Vagina (tissue), 2 donors: ENCODE results near the gene PIP4K2C.

Source experiments
- CTCF ChIP-seq, 3 experiments: fragments of 450-650 bp in 2 of 3; fragments of 200-600 bp in 1 of 3; sonication (generic) in 1 of 3; IDR thresholded peaks; one replicate each; pipeline ENCODE4 v1.5.1; 2017 to 2019; ENCODE audit warnings: antibody characterized with exemption in 3 of 3, mild to moderate bottlenecking in 2 of 3, moderate library complexity in 2 of 3
- POLR2A ChIP-seq, 2 donors: fragments of 450-650 bp; IDR thresholded peaks; one replicate each; pipeline ENCODE4 v1.6.1; 2017; ENCODE audit warnings: antibody characterized with exemption in 2 of 2, mild to moderate bottlenecking in 2 of 2, moderate library complexity in 2 of 2
- POLR2AphosphoS5 ChIP-seq, 2 donors: sonication (generic); formaldehyde crosslinking; IDR thresholded peaks; one replicate each; pipeline ENCODE4 v1.9.0; 2017; ENCODE audit warnings: antibody characterized with exemption in 2 of 2, mild to moderate bottlenecking in 2 of 2, low read depth in 1 of 2; ENCODE audit not compliant: insufficient read depth in 1 of 2

DNA sequence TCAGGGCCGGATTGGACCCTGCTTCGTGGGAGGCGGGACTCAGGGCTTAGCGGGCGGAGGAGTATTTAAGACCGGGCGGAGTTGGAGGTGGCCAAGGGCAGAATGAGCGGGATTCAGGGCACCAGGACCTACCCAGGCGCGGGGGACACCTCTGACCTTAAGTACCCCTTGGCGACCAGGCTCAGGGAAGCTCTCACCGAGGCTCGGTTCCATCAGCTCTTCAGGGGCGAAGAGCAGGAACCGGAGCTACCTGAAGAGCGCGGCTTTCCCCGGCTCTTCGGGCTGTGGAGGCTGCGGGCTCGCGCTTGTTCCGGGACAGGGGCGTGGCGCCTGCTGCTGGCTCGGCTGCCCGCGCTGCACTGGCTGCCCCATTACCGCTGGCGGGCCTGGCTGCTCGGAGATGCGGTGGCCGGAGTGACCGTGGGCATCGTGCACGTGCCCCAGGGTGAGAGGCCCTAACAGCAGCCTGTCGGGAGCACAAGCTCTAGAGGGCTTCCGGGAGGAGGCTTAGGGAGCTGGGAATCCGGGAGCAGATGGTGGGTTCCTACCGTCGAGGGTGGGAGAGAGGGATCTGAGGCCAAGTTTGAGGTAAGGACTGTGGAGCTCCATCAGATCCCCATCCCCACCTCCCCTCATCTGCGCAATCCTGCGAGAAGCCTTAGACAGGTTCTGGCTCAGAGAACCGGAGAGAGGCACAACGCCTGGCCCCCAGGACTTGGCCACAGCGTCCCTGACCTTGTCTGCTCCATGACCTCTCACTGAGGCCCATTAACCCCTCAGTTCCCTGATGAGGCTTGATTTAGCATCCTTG lies 28.6 kb downstream of the PIP4K2C start:
- TF ChIP-seq POLR2A (IDR thresholded peaks at IDR 0.05) (no peak), POLR2AphosphoS5 (IDR thresholded peaks at IDR 0.05; ENCODE audit: insufficient read depth in 1 of 2, low read depth in 1 of 2) (no peak), CTCF (IDR thresholded peaks at IDR 0.05) (no peak)
